K562 (cell line): Measurements from ENCODE around the gene HIVEP3.

Experiments
- ARID2 ChIP-seq: fragments of 450-650 bp; IDR thresholded peaks from 2 replicates; pipeline ENCODE4 v1.6.1; 2017; ENCODE audit warnings: antibody characterized with exemption, mild to moderate bottlenecking
- CBFA2T2 ChIP-seq: fragments of 450-650 bp; conservative IDR thresholded peaks from 2 replicates; pipeline ENCODE4 v1.6.1; 2017; ENCODE audit warnings: mild to moderate bottlenecking
- CTCF ChIP-seq, 3 experiments: IDR thresholded peaks in 2 of 3; conservative IDR thresholded peaks in 1 of 3; 2 replicates each; pipeline ENCODE4 v1.5.1; 2011 to 2012; ENCODE audit warnings: low read length in 3 of 3, mild to moderate bottlenecking in 3 of 3, control low read depth in 2 of 3, improper control_type of control experiment in 1 of 3, inconsistent platforms in 1 of 3, low read depth in 1 of 3, mixed read lengths in 1 of 3, moderate library complexity in 1 of 3; ENCODE audit not compliant: insufficient read depth in 2 of 3
- E2F6 ChIP-seq, 2 experiments: IDR thresholded peaks; 2 replicates each; pipeline ENCODE4 v1.6.1; 2011; ENCODE audit warnings: borderline replicate concordance in 1 of 2, control low read depth in 1 of 2, low read depth in 1 of 2, low read length in 1 of 2, mild to moderate bottlenecking in 1 of 2, mixed read lengths in 1 of 2, moderate library complexity in 1 of 2; ENCODE audit not compliant: insufficient read depth in 1 of 2, insufficient read length in 1 of 2, poor library complexity in 1 of 2, severe bottlenecking in 1 of 2; ENCODE audit errors: extremely low read depth in 1 of 2
- EHMT2 ChIP-seq: fragments of 450-650 bp; IDR thresholded peaks from 2 replicates; pipeline ENCODE4 v1.6.1; 2018; ENCODE audit warnings: antibody characterized with exemption
- KDM1A ChIP-seq, 2 experiments: fragments of 450-650 bp; IDR thresholded peaks; 2 replicates each; pipeline ENCODE4 v1.6.1; 2016; ENCODE audit warnings: mild to moderate bottlenecking in 2 of 2
- KDM4B ChIP-seq, 2 experiments: fragments of 450-650 bp in 1 of 2; sonication (generic) in 1 of 2; IDR thresholded peaks; 2 replicates each; pipeline ENCODE4 v1.6.1; 2016 to 2017; ENCODE audit warnings: borderline replicate concordance in 2 of 2, antibody characterized with exemption in 1 of 2, low read depth in 1 of 2, mild to moderate bottlenecking in 1 of 2
- KLF1 ChIP-seq: fragments of 450-650 bp; IDR thresholded peaks from 2 replicates; pipeline ENCODE4 v1.6.1; 2016; ENCODE audit warnings: missing genetic modification characterization, missing compliant biosample characterization
- MAFK ChIP-seq: IDR thresholded peaks from 2 replicates; pipeline ENCODE4 v1.6.1; 2011; ENCODE audit warnings: low read length, improper control_type of control experiment
- STAG1 ChIP-seq: sonication (generic); formaldehyde crosslinking; IDR thresholded peaks from 2 replicates; pipeline ENCODE4 v1.5.0; 2020; ENCODE audit warnings: missing genetic modification reagents, borderline replicate concordance
- STAT5B ChIP-seq: fragments of 250-450 bp; sonication (Bioruptor Pico); IDR thresholded peaks from 2 replicates; pipeline ENCODE4 v1.8.0; 2021; ENCODE audit warnings: mild to moderate bottlenecking, inconsistent platforms
- ZBED1 ChIP-seq: IDR thresholded peaks from 2 replicates; pipeline ENCODE4 v1.6.1; 2014
- ZBTB7A ChIP-seq: IDR thresholded peaks from 2 replicates; pipeline ENCODE4 v1.6.1; 2011; ENCODE audit warnings: low read depth, mild to moderate bottlenecking, low read length, moderate library complexity, borderline replicate concordance; ENCODE audit not compliant: control insufficient read depth

- TF ChIP-seq KDM1A (IDR thresholded peaks at IDR 0.05) = no peak
- TF ChIP-seq KDM4B (IDR thresholded peaks at IDR 0.05; ENCODE audit: borderline replicate concordance in 2 of 2, low read depth in 1 of 2) = no peak
- no peak for TF ChIP-seq EHMT2
- no peak for TF ChIP-seq MAFK
- no peak for TF ChIP-seq ARID2
- TF ChIP-seq STAT5B (CRISPR knock-in tag) = no peak
- TF ChIP-seq STAG1 (CRISPR knock-in tag) = no peak
- TF ChIP-seq CBFA2T2 = no peak
- no peak for TF ChIP-seq ZBED1
- TF ChIP-seq CTCF (IDR thresholded peaks at IDR 0.05 in 2 of 3, conservative IDR thresholded peaks at IDR 0.05 in 1 of 3; ENCODE audit: insufficient read depth in 2 of 3, low read depth in 1 of 3, low read length in 3 of 3) = no peak
- TF ChIP-seq ZBTB7A = no peak
- TF ChIP-seq KLF1 (tag) = no peak
- TF ChIP-seq E2F6 (IDR thresholded peaks at IDR 0.05; ENCODE audit: borderline replicate concordance in 1 of 2, extremely low read depth in 1 of 2, insufficient read depth in 1 of 2, insufficient read length in 1 of 2, low read depth in 1 of 2, low read length in 1 of 2, poor library complexity in 1 of 2, severe bottlenecking in 1 of 2) = no peak
These were observed 378.7 kb downstream of the HIVEP3 start for GRCh38 chr1:41539999-41540398.
